H9 (cell line): ENCODE measurements around the gene PLXNA4. TPM values are rescaled to one million over a fixed set of nuclear protein-coding genes. Genes with fewer than 3 reads are reported as not detected.

Experiments used
- DNase-seq: peaks from one replicate; pipeline ENCODE4 v3.0.0-alpha.2; 2017
- H2AFZ ChIP-seq: one replicate; pipeline ENCODE4 v1.6.1; 2013; ENCODE audit warnings: mild to moderate bottlenecking, low read length, control low read depth, moderate library complexity
- H2AK5ac ChIP-seq: 2 replicates; pipeline ENCODE4 v1.6.1; 2013; ENCODE audit warnings: low read length, control low read depth, mixed read lengths; ENCODE audit not compliant: insufficient read length
- H2BK120ac ChIP-seq: one replicate; pipeline ENCODE4 v1.6.1; 2013; ENCODE audit warnings: low read depth, mild to moderate bottlenecking, low read length, control low read depth, inconsistent platforms; ENCODE audit not compliant: poor library complexity, severe bottlenecking
- H2BK12ac ChIP-seq: 2 replicates; pipeline ENCODE4 v1.6.1; 2013; ENCODE audit warnings: low read length, control low read depth, mixed read lengths, low read depth; ENCODE audit not compliant: insufficient read length
- H2BK15ac ChIP-seq: 2 replicates; pipeline ENCODE4 v1.6.1; 2013; ENCODE audit warnings: low read depth, low read length, control low read depth
- H2BK20ac ChIP-seq: one replicate; pipeline ENCODE4 v1.6.1; 2013; ENCODE audit warnings: low read depth, mild to moderate bottlenecking, low read length, control low read depth, inconsistent platforms; ENCODE audit not compliant: poor library complexity, severe bottlenecking
- H2BK5ac ChIP-seq: 2 replicates; pipeline ENCODE4 v1.6.1; 2013; ENCODE audit warnings: low read length, control low read depth, mixed read lengths; ENCODE audit not compliant: insufficient read length
- H3K14ac ChIP-seq: 2 replicates; pipeline ENCODE4 v1.6.1; 2013; ENCODE audit warnings: low read length, control low read depth; ENCODE audit not compliant: insufficient read depth
- H3K18ac ChIP-seq: 2 replicates; pipeline ENCODE4 v1.6.1; 2013; ENCODE audit warnings: low read depth, mild to moderate bottlenecking, mixed read lengths, low read length, control low read depth; ENCODE audit not compliant: insufficient read length
- H3K23ac ChIP-seq: 2 replicates; pipeline ENCODE4 v1.6.1; 2013; ENCODE audit warnings: low read length, control low read depth, mixed read lengths, low read depth; ENCODE audit not compliant: insufficient read length
- H3K23me2 ChIP-seq: 2 replicates; pipeline ENCODE4 v1.6.1; 2013; ENCODE audit warnings: low read depth, mild to moderate bottlenecking, mixed read lengths, low read length, control low read depth; ENCODE audit not compliant: insufficient read length, poor library complexity, severe bottlenecking
- H3K27ac ChIP-seq: 2 replicates; pipeline ENCODE4 v1.5.1; 2013; ENCODE audit warnings: low read length, control low read depth, mixed read lengths, low read depth; ENCODE audit not compliant: insufficient read length
- H3K27me3 ChIP-seq: 2 replicates; pipeline ENCODE4 v1.6.1; 2013; ENCODE audit warnings: low read length, control low read depth, inconsistent platforms; ENCODE audit not compliant: insufficient read depth
- H3K4ac ChIP-seq: 2 replicates; pipeline ENCODE4 v1.6.1; 2013; ENCODE audit warnings: low read depth, mild to moderate bottlenecking, control low read depth, inconsistent platforms, low read length, moderate library complexity
- H3K4me1 ChIP-seq: 2 replicates; pipeline ENCODE4 v1.6.1; 2013; ENCODE audit warnings: low read length, control low read depth, inconsistent platforms; ENCODE audit not compliant: insufficient read depth
- H3K4me2 ChIP-seq: 2 replicates; pipeline ENCODE4 v1.6.1; 2013; ENCODE audit warnings: low read length, control low read depth, mixed read lengths; ENCODE audit not compliant: insufficient read length, insufficient read depth
- H3K56ac ChIP-seq: 2 replicates; pipeline ENCODE4 v1.6.1; 2013; ENCODE audit warnings: low read depth, mild to moderate bottlenecking, mixed read lengths, low read length, control low read depth; ENCODE audit not compliant: insufficient read length
- H3K79me1 ChIP-seq: 2 replicates; pipeline ENCODE4 v1.6.1; 2013; ENCODE audit warnings: low read depth, mild to moderate bottlenecking, moderate library complexity, low read length, control low read depth, inconsistent platforms; ENCODE audit not compliant: insufficient read depth, poor library complexity, severe bottlenecking
- H3K79me2 ChIP-seq: 2 replicates; pipeline ENCODE4 v1.6.1; 2013; ENCODE audit warnings: low read length, control low read depth, inconsistent platforms; ENCODE audit not compliant: insufficient read depth
- H3K9ac ChIP-seq: 2 replicates; pipeline ENCODE4 v1.6.1; 2013; ENCODE audit warnings: low read length, control low read depth, mixed read lengths; ENCODE audit not compliant: insufficient read length; ENCODE audit errors: extremely low read depth
- H3K9me3 ChIP-seq: one replicate; pipeline ENCODE4 v1.6.1; 2013; ENCODE audit warnings: low read depth, low read length, inconsistent platforms; ENCODE audit not compliant: control insufficient read depth
- H3T11ph ChIP-seq: one replicate; pipeline ENCODE4 v1.6.1; 2013; ENCODE audit warnings: mild to moderate bottlenecking, low read length, control low read depth, inconsistent platforms
- H4K20me1 ChIP-seq: one replicate; pipeline ENCODE4 v1.6.1; 2013; ENCODE audit not compliant: control insufficient read depth, insufficient read length, insufficient read depth
- H4K5ac ChIP-seq: 2 replicates; pipeline ENCODE4 v1.6.1; 2013; ENCODE audit warnings: low read depth, mild to moderate bottlenecking, mixed read lengths, low read length, control low read depth; ENCODE audit not compliant: insufficient read length
- H4K8ac ChIP-seq: replicated peaks from 2 replicates; pipeline ENCODE4 v1.6.1; 2013; ENCODE audit warnings: low read length, control low read depth, mixed read lengths, low read depth; ENCODE audit not compliant: insufficient read length
- H4K91ac ChIP-seq: 2 replicates; pipeline ENCODE4 v1.6.1; 2013; ENCODE audit warnings: low read depth, mild to moderate bottlenecking, moderate library complexity, mixed read lengths, low read length, control low read depth; ENCODE audit not compliant: insufficient read length
- H3K27ac Mint-ChIP-seq, 3 experiments: 2 replicates in 2 of 3; 3 replicates in 1 of 3; pipeline ENCODE4 v1.8.0; 2020 to 2021; ENCODE audit warnings: mixed read lengths in 3 of 3, mild to moderate bottlenecking in 1 of 3, moderate library complexity in 1 of 3
- H3K27me3 Mint-ChIP-seq: 2 replicates; pipeline ENCODE4 v1.8.0; 2021; ENCODE audit warnings: low read depth, mild to moderate bottlenecking, moderate library complexity, mixed read lengths
- H3K36me3 Mint-ChIP-seq, 3 experiments: 2 replicates in 2 of 3; 3 replicates in 1 of 3; pipeline ENCODE4 v1.8.0; 2020 to 2021; ENCODE audit warnings: low read depth in 3 of 3, mixed read lengths in 3 of 3; ENCODE audit not compliant: insufficient read depth in 1 of 3
- H3K4me1 Mint-ChIP-seq, 2 experiments: 2 replicates each; pipeline ENCODE4 v1.8.0; 2020; ENCODE audit warnings: mixed read lengths in 2 of 2
- H3K4me3 Mint-ChIP-seq, 2 experiments: 2 replicates in 1 of 2; 3 replicates in 1 of 2; pipeline ENCODE4 v1.8.0; 2020 to 2021; ENCODE audit warnings: mild to moderate bottlenecking in 2 of 2, mixed read lengths in 2 of 2, moderate library complexity in 1 of 2
- H3K9me3 Mint-ChIP-seq, 2 experiments: 2 replicates in 1 of 2; 3 replicates in 1 of 2; pipeline ENCODE4 v1.8.0; 2020; ENCODE audit warnings: mild to moderate bottlenecking in 2 of 2, mixed read lengths in 2 of 2, moderate library complexity in 1 of 2
- WGBS: extraction: QIAGEN DNeasy Blood & Tissue Kit; methylation state at CpG from one replicate; pipeline ENCODE4 v1.1.7; 2013; ENCODE audit warnings: missing lambda C conversion rate, low lambda C conversion rate, mixed read lengths; ENCODE audit not compliant: insufficient read length; ENCODE audit errors: extremely low coverage; 5-methylcytosine and 5-hydroxymethylcytosine counted together
- total RNA-seq: library from RNA; stranded (reverse); gene quantifications from 2 replicates; pipeline ENCODE4 v1.2.1, GENCODE V29; 2021
- TF ChIP-seq, protein P1 (sequence below): fragments of 200-600 bp; sonication (generic); conservative IDR thresholded peaks from 3 replicates; pipeline ENCODE4 v1.8.0; 2021; ENCODE audit warnings: antibody characterized with exemption, mild to moderate bottlenecking

The PLXNA4 gene
- total RNA-seq, 1 experiment from 2014 or later = 0.35 TPM

DNA sequence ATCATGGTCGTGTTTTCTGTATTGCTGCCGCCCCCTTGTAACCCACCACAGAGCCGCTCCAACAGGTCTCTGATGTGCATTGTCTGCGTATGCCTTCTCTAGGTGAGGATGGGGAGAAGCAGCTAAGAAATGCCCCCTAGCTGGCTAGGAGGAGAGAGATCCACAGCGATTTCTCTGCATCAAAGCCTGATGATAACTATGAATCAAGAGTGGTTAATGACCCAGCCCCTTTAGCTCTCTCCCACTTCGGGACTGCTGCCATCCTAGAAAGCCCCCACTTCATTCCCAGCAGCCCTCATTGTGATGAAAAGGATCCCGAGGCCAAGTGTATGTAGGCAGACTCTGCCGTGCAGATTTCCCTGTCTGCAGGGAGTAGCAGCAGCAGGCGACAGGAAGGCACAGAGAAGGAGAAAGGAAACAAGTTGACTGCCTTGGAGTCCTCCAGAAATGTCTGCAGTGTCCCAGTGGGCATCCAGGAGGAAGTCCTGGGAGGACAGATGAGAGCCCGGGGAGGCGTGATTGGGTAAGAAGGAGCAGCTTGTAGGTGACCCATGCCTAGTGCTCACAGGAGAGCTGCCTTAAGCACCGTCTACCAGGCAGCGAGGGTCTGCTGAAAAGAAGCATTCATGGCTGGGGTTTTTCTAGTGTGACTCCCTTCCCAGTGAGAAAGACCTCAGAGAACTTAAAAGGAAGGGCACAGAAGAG is 2.9 kb downstream of the PLXNA4 start:
- Histone ChIP-seq H3K79me2 (no peaks in the 10 kb centered on the region), H2BK15ac (no peak overlapping the region), H2AK5ac (no peak overlapping the region), H3K56ac (no peak overlapping the region), H2BK20ac (no peak overlapping the region), H3K9me3 (no peaks in the 10 kb centered on the region), H2BK5ac (no peak overlapping the region), H3K27ac (no peak overlapping the region), H4K5ac (no peak overlapping the region), H4K8ac (no peak overlapping the region), H3K4ac (no peak overlapping the region), H4K20me1 (no peaks in the 10 kb centered on the region), H2AFZ (no peak overlapping the region), H4K91ac (no peak overlapping the region), H3K27me3 (peaks cover 50% of the 10 kb centered on the region), H3K4me2 (peak overlapping the region; percentile 72), H3K9ac (no peak overlapping the region), H2BK12ac (no peak overlapping the region), H3K23ac (no peak overlapping the region), H2BK120ac (no peak overlapping the region), H3K23me2 (peaks cover 14% of the 10 kb centered on the region), H3T11ph (no peak overlapping the region), H3K14ac (no peak overlapping the region; the same call in 1 of the 2 replicates), H3K4me1 (peaks cover 2% of the 10 kb centered on the region), H3K79me1 (no peaks in the 10 kb centered on the region), H3K18ac (no peak overlapping the region)
- no CpG with 5 or more reads among the region's 13 CpGs for WGBS
- H3K9me3 Mint-ChIP-seq = no peaks in the 10 kb centered on the region; a peak in 1 of 5 replicates
- TF ChIP-seq, protein P1, sequence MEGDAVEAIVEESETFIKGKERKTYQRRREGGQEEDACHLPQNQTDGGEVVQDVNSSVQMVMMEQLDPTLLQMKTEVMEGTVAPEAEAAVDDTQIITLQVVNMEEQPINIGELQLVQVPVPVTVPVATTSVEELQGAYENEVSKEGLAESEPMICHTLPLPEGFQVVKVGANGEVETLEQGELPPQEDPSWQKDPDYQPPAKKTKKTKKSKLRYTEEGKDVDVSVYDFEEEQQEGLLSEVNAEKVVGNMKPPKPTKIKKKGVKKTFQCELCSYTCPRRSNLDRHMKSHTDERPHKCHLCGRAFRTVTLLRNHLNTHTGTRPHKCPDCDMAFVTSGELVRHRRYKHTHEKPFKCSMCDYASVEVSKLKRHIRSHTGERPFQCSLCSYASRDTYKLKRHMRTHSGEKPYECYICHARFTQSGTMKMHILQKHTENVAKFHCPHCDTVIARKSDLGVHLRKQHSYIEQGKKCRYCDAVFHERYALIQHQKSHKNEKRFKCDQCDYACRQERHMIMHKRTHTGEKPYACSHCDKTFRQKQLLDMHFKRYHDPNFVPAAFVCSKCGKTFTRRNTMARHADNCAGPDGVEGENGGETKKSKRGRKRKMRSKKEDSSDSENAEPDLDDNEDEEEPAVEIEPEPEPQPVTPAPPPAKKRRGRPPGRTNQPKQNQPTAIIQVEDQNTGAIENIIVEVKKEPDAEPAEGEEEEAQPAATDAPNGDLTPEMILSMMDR = no peak
- H3K4me3 Mint-ChIP-seq = peak overlapping the region in 1 of 2 experiments; percentile 71; a peak in 3 of 5 replicates
- H3K27me3 Mint-ChIP-seq = peaks cover 94% of the 10 kb centered on the region
- no peak overlapping the region for H3K27ac Mint-ChIP-seq
- no peak for DNase-seq
- peaks cover 43 to 57% of the 10 kb centered on the region in 2 experiments for H3K4me1 Mint-ChIP-seq
- no peaks in the 10 kb centered on the region; a peak in 1 of 7 replicates for H3K36me3 Mint-ChIP-seq
